SK-N-MC (cell line): ENCODE results near the gene FAM181A.

Source experiments
- EZH2 ChIP-seq: fragments of 200-600 bp; sonication (generic); IDR thresholded peaks from one replicate; pipeline ENCODE4 v1.6.1; 2017; ENCODE audit warnings: antibody characterized with exemption
- POLR2AphosphoS5 ChIP-seq: IDR thresholded peaks from 2 replicates; pipeline ENCODE4 v1.6.1; 2012; ENCODE audit warnings: mild to moderate bottlenecking, low read depth, low read length, borderline replicate concordance

- TF ChIP-seq EZH2 (no peak), POLR2AphosphoS5 (no peak)
Observed at GRCh38 chr14:93970965-93971634, 44.0 kb downstream of the FAM181A start.
